Measurements from ENCODE around the gene SH2D4B. TPM values are rescaled to one million over a fixed set of nuclear protein-coding genes. Genes with fewer than 3 reads are reported as not detected.

SH2D4B gene
- total RNA-seq, 1 experiment from 2014 or later, result 0.07 TPM

- H3K27ac Mint-ChIP-seq, result no peak overlapping the region
- no peak overlapping the region for H4K91ac ChIP-seq (ENCODE audit: insufficient read length, low read depth, low read length)
- no peak for DNase-seq
- no peak overlapping the region for H3K56ac ChIP-seq (ENCODE audit: insufficient read length, low read depth, low read length)
- no peak overlapping the region for H2BK5ac ChIP-seq (ENCODE audit: insufficient read length, low read length)
- no peak overlapping the region for H2BK15ac ChIP-seq (ENCODE audit: low read depth, low read length)
- no peaks in the 10 kb centered on the region for H3K23me2 ChIP-seq (ENCODE audit: insufficient read length, low read depth, low read length, poor library complexity, severe bottlenecking)
- no peak overlapping the region for H2AK5ac ChIP-seq (ENCODE audit: insufficient read length, low read length)
- H3K79me1 ChIP-seq (ENCODE audit: insufficient read depth, low read depth, low read length, poor library complexity, severe bottlenecking), result no peaks in the 10 kb centered on the region
- no peak overlapping the region for H3K27ac ChIP-seq (ENCODE audit: insufficient read length, low read depth, low read length)
- peaks cover 4 to 9% (median 5%) of the 10 kb centered on the region in 3 experiments; a peak in 5 of 7 replicates for H3K36me3 Mint-ChIP-seq (ENCODE audit: insufficient read depth in 1 of 3, low read depth in 3 of 3)
- H3K9me3 ChIP-seq (ENCODE audit: control insufficient read depth, low read depth, low read length), result no peaks in the 10 kb centered on the region
- no peak overlapping the region for H3K4ac ChIP-seq (ENCODE audit: low read depth, low read length)
- H3K4me2 ChIP-seq (ENCODE audit: insufficient read depth, insufficient read length, low read length), result no peak overlapping the region
- no peak overlapping the region for H4K5ac ChIP-seq (ENCODE audit: insufficient read length, low read depth, low read length)
- H2BK12ac ChIP-seq (ENCODE audit: insufficient read length, low read depth, low read length), result no peak overlapping the region
- no peak overlapping the region for H3K4me3 Mint-ChIP-seq
- H2BK20ac ChIP-seq (ENCODE audit: low read depth, low read length, poor library complexity, severe bottlenecking), result no peak overlapping the region
- no CpG with 5 or more reads among the region's 11 CpGs for WGBS (ENCODE audit: extremely low coverage, insufficient read length, low lambda C conversion rate)
- peaks cover 0 to 4% of the 10 kb centered on the region in 2 experiments; a peak in 1 of 4 replicates for H3K4me1 Mint-ChIP-seq
- H3K14ac ChIP-seq (ENCODE audit: insufficient read depth, low read length), result no peak overlapping the region
- no peak overlapping the region for H3K18ac ChIP-seq (ENCODE audit: insufficient read length, low read depth, low read length)
- TF ChIP-seq CTCF (conservative IDR thresholded peaks at IDR 0.05), result no peak
- no peak overlapping the region for H2BK120ac ChIP-seq (ENCODE audit: low read depth, low read length, poor library complexity, severe bottlenecking)
- peaks cover 7 to 9% of the 10 kb centered on the region in 2 experiments; a peak in 4 of 5 replicates for H3K9me3 Mint-ChIP-seq
- no peak overlapping the region for H3T11ph ChIP-seq (ENCODE audit: low read length)
- no peak overlapping the region for H3K23ac ChIP-seq (ENCODE audit: insufficient read length, low read depth, low read length)
- H3K79me2 ChIP-seq (ENCODE audit: insufficient read depth, low read length), result no peaks in the 10 kb centered on the region
- no peak overlapping the region for H3K9ac ChIP-seq (ENCODE audit: extremely low read depth, insufficient read length, low read length)
- peaks cover 13% of the 10 kb centered on the region for H3K27me3 Mint-ChIP-seq (ENCODE audit: low read depth)
- H4K8ac ChIP-seq (replicated peaks; ENCODE audit: insufficient read length, low read depth, low read length), result no peak overlapping the region
- peaks cover 2% of the 10 kb centered on the region for H4K20me1 ChIP-seq (ENCODE audit: control insufficient read depth, insufficient read depth, insufficient read length)
- H2AFZ ChIP-seq (ENCODE audit: low read length), result no peak overlapping the region
- no peaks in the 10 kb centered on the region for H3K27me3 ChIP-seq (ENCODE audit: insufficient read depth, low read length)
- H3K4me1 ChIP-seq (ENCODE audit: insufficient read depth, low read length), result no peaks in the 10 kb centered on the region
Observed at GRCh38 chr10:80540136-80540535, 2.4 kb downstream of the SH2D4B start.
